NB4 (cell line): ENCODE data around the gene PIAS1.

Experiments used
- CTCF ChIP-seq: IDR thresholded peaks from one replicate; pipeline ENCODE4 v1.5.1; 2012; ENCODE audit warnings: low read depth, low read length
- MAX ChIP-seq: IDR thresholded peaks from 2 replicates; pipeline ENCODE4 v1.6.1; 2011; ENCODE audit warnings: low read depth, low read length
- MYC ChIP-seq: IDR thresholded peaks from 2 replicates; pipeline ENCODE4 v1.6.1; 2011; ENCODE audit warnings: low read depth, low read length

- no peak for TF ChIP-seq CTCF
- TF ChIP-seq MAX = no peak
- TF ChIP-seq MYC = no peak
Observed at GRCh38 chr15:68227643-68228142, 173.6 kb downstream of the PIAS1 start.
